ENCODE data around the gene DPH6. TPM values are rescaled to one million over a fixed set of nuclear protein-coding genes. Genes with fewer than 3 reads are reported as not detected.

DPH6 gene
- total and polyA plus RNA-seq, 7 donors = 5.5 to 26.0 (median 18.0) TPM

DNA sequence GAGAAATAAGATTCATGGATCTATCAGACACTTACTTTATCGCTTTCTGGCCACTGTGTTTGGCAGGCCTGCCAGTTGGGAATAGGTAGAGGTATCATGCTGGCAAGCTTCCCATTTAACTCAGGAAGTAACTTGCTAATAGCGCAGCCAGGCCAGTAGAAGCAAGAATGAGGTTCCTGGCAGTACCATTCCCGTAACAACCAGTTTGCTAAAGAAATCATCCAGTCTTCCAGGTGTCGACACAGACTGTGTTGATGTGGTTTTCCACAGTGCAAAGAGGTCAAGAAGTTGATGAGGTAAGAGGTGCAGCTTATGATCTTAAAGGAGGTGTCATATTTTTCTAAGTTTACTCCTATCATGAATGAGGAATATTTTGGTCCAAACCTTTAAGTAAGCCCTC lies 46.2 kb downstream of the DPH6 start:
- no peak for ATAC-seq
- intact Hi-C loops (cut with DNase I) = no loop called here
- WGBS, 3 donors = 84 to 92% (median 91%) methylated on average over 4 of the region's 4 CpGs

DNA sequence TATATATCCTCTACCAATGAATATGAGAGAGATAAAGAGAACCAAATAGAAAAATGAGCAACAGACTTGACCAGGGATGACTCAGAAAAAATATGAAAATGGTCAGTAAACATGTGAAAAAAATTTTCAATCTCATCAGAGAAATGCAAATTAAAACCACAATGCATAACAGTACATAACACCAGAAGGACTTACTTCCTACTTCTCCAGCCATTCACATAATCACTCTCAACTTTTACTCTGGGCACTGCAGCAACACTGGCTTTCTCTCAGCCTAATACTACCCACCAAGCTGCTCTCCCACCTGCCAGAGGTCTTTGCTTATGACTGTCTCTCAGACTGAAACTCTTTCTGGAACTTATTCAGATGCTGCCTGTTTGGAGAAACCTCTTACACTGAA lies 49.4 kb downstream of the DPH6 start:
- peaks cover 20% of the 10 kb centered on the region for H3K4me1 ChIP-seq
- H3K27me3 ChIP-seq (ENCODE audit: insufficient read depth in 3 of 3, low read length in 2 of 3) = no peaks in the 10 kb centered on the region
- H3K4me3 ChIP-seq = no peak overlapping the region
- intact Hi-C loops (cut with DNase I) = no loop called here
- DNase-seq = no peak
- no peak for ATAC-seq
- TF ChIP-seq, protein P1, sequence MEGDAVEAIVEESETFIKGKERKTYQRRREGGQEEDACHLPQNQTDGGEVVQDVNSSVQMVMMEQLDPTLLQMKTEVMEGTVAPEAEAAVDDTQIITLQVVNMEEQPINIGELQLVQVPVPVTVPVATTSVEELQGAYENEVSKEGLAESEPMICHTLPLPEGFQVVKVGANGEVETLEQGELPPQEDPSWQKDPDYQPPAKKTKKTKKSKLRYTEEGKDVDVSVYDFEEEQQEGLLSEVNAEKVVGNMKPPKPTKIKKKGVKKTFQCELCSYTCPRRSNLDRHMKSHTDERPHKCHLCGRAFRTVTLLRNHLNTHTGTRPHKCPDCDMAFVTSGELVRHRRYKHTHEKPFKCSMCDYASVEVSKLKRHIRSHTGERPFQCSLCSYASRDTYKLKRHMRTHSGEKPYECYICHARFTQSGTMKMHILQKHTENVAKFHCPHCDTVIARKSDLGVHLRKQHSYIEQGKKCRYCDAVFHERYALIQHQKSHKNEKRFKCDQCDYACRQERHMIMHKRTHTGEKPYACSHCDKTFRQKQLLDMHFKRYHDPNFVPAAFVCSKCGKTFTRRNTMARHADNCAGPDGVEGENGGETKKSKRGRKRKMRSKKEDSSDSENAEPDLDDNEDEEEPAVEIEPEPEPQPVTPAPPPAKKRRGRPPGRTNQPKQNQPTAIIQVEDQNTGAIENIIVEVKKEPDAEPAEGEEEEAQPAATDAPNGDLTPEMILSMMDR (IDR thresholded peaks at IDR 0.05) = no peak
- no peaks in the 10 kb centered on the region for H3K9me3 ChIP-seq
- H3K27ac ChIP-seq = no peak overlapping the region
- H3K36me3 ChIP-seq (ENCODE audit: insufficient read depth in 1 of 2, low read depth in 1 of 2) = no peaks in the 10 kb centered on the region

More for the DNA sequence above, 46.2 kb downstream of the DPH6 start:
- Histone ChIP-seq H3K36me3 (ENCODE audit: insufficient read depth in 1 of 2, low read depth in 1 of 2) (no peaks in the 10 kb centered on the region), H3K9me3 (no peaks in the 10 kb centered on the region), H3K4me3 (no peak overlapping the region), H3K27ac (no peak overlapping the region), H3K27me3 (ENCODE audit: insufficient read depth in 3 of 3, low read length in 2 of 3) (no peaks in the 10 kb centered on the region), H3K4me1 (peaks cover 7% of the 10 kb centered on the region)
- TF ChIP-seq, protein P1 (IDR thresholded peaks at IDR 0.05) = no peak
- DNase-seq = no peak

DNA sequence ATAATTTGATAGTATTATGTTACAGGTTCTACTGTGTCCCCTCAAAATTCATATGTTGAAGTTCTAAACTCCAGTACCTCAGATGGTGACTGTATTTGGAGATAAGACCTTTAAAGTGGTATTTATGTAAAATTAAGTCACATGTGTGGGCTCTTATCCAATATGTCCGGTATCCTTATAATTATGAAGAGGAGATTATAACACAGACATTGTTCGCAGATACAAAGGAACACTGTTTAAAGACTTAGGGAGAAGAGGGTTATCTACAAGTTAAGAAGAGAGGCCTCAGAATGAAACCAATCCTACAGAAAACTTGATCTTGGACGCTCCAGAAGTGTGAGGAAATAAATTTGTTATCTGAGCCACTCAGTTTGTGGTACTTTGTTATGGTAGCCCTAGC lies 50.9 kb downstream of the DPH6 start:
- TF ChIP-seq, protein P1 (IDR thresholded peaks at IDR 0.05) = no peak
- Histone ChIP-seq H3K36me3 (ENCODE audit: insufficient read depth in 1 of 2, low read depth in 1 of 2) (no peaks in the 10 kb centered on the region), H3K27ac (no peak overlapping the region), H3K4me3 (no peak overlapping the region), H3K27me3 (ENCODE audit: insufficient read depth in 3 of 3, low read length in 2 of 3) (no peaks in the 10 kb centered on the region), H3K4me1 (peaks cover 20% of the 10 kb centered on the region), H3K9me3 (no peaks in the 10 kb centered on the region)
- no peak for DNase-seq
- intact Hi-C loops (cut with DNase I) = no loop called here
- 40 to 52% (median 46%) methylated on average over 3 of the region's 3 CpGs for WGBS, 3 donors
- ATAC-seq = no peak

DNA sequence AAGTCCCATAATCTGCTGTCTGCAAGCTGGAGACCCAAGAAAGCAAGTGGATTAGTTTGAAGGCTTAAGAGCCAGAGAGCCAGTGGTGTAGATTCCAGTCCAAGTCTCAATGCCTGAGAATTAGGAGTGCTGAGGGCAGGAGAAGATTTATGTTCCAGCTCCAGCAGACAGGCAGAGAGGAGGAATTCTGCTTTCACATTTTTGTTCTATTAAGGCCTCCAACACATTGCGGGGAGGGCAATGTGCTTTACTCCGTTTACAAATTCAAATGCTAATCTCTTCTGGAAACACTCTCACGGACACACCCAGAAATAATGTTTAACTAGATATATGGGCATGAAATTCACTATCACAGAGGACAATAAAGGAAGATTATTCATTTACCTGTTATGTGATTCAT lies 54.0 kb downstream of the DPH6 start:
- Histone ChIP-seq H3K9me3 (no peaks in the 10 kb centered on the region), H3K4me1 (peaks cover 20% of the 10 kb centered on the region), H3K36me3 (ENCODE audit: insufficient read depth in 1 of 2, low read depth in 1 of 2) (no peaks in the 10 kb centered on the region), H3K4me3 (peak overlapping the region; percentile 6), H3K27ac (no peak overlapping the region), H3K27me3 (ENCODE audit: insufficient read depth in 3 of 3, low read length in 2 of 3) (no peaks in the 10 kb centered on the region)
- intact Hi-C loops (cut with DNase I) = no loop called here
- DNase-seq = no peak
- TF ChIP-seq, protein P1 (IDR thresholded peaks at IDR 0.05) = no peak
- 30 to 46% (median 34%) methylated on average over 3 of the region's 3 CpGs for WGBS, 3 donors
- peak in 2 of 4 donors; percentile 54 to 59 for ATAC-seq

DNA sequence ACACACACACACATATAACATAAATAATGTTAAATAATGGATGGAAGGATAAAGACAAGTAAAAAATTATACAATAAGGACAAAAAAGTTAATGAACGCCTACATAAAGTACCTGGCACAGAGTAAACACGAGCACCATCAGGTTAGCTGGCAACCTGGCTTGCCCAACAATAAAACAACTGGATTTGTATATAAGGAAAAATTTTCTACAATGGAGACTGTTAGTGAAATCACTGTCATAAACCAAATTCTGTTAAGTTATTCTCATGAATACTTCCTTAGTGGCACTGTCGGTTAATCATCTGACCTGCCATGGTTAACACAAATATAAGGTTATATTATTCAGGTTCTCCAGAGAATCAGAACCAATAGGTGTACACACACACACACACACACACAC lies 54.8 kb downstream of the DPH6 start:
- DNase-seq (no peak), ATAC-seq (no peak)
- no peaks in the 10 kb centered on the region for H3K9me3 ChIP-seq
- TF ChIP-seq, protein P1 (IDR thresholded peaks at IDR 0.05) = no peak
- H3K36me3 ChIP-seq (ENCODE audit: insufficient read depth in 1 of 2, low read depth in 1 of 2) = no peaks in the 10 kb centered on the region
- H3K4me1 ChIP-seq = peaks cover 20% of the 10 kb centered on the region
- H3K27ac ChIP-seq = no peak overlapping the region
- WGBS, 3 donors = 98 to 99% (median 99%) methylated on average over 3 of the region's 3 CpGs
- intact Hi-C loops (cut with DNase I) = no loop called here
- H3K27me3 ChIP-seq (ENCODE audit: insufficient read depth in 3 of 3, low read length in 2 of 3) = no peaks in the 10 kb centered on the region
- no peak overlapping the region for H3K4me3 ChIP-seq

Measured in psoas muscle (tissue), 8 donors.